Endothelial cell of umbilical vein (primary cell): ENCODE data around the gene ULK2. TPM values are rescaled to one million over a fixed set of nuclear protein-coding genes. Genes with fewer than 3 reads are reported as not detected.

ENCODE experiments used
- BruUV-seq: library from RNA; stranded (reverse); fragments of 400-500 nt; replicated peaks from 2 replicates; lab custom pipeline; 2021; lab: Mats Ljungman, UMichigan
- CTCF ChIA-PET: fragments of 300-600, 350-600 bp; sonication (Branson Sonifier 250); formaldehyde crosslinking; loops from one replicate; lab custom pipeline; 2021; ENCODE audit warnings: antibody characterized with exemption, inconsistent platforms; lab: Charles Lee
- POLR2A ChIA-PET: fragments of 300-600, 350-600 bp; sonication (Branson Sonifier 250); formaldehyde crosslinking; loops from one replicate; lab custom pipeline; 2021; ENCODE audit warnings: antibody characterized with exemption, inconsistent platforms; lab: Charles Lee
- DNase-seq: peaks from one replicate; pipeline ENCODE4 v3.0.0-alpha.2; 2011; ENCODE audit warnings: low read depth, low spot score
- FAIRE-seq: peaks from 2 replicates; lab custom pipeline; 2011; peaks lifted over from hg19 to GRCh38; lab: Jason Lieb, UNC
- H2AFZ ChIP-seq: 2 replicates; pipeline ENCODE4 v1.6.0; 2012; ENCODE audit warnings: low read depth, low read length, control low read depth, inconsistent platforms
- H3K27ac ChIP-seq: 2 replicates; pipeline ENCODE4 v1.5.1; 2011; ENCODE audit warnings: low read depth, mild to moderate bottlenecking, control low read depth, low read length, moderate library complexity; ENCODE audit not compliant: insufficient read depth
- H3K27me3 ChIP-seq, 2 experiments: 2 replicates each; pipeline versions ENCODE4 v1.6.0 to v1.6.1; 2011; ENCODE audit warnings: low read length in 2 of 2, mixed read lengths in 1 of 2; ENCODE audit not compliant: control insufficient read depth in 2 of 2, insufficient read depth in 2 of 2
- H3K36me3 ChIP-seq, 2 experiments: 2 replicates in 1 of 2; 3 replicates in 1 of 2; pipeline ENCODE4 v1.5.1; 2011; ENCODE audit warnings: low read length in 2 of 2, mild to moderate bottlenecking in 1 of 2, moderate library complexity in 1 of 2; ENCODE audit not compliant: control insufficient read depth in 2 of 2, insufficient read depth in 2 of 2; ENCODE audit errors: extremely low read depth in 1 of 2
- H3K4me1 ChIP-seq: 3 replicates; pipeline ENCODE4 v1.5.1; 2011; ENCODE audit warnings: mild to moderate bottlenecking, low read length; ENCODE audit not compliant: control insufficient read depth, insufficient read depth; ENCODE audit errors: extremely low read depth
- H3K4me2 ChIP-seq: 2 replicates; pipeline ENCODE4 v1.6.1; 2011; ENCODE audit warnings: low read length, control low read depth, mixed read lengths; ENCODE audit not compliant: insufficient read depth
- H3K4me3 ChIP-seq, 3 experiments: fragments of 200-600 bp in 1 of 3; sonication (generic), shearing (Covaris generic) in 1 of 3; replicated peaks in 1 of 3; 2 replicates each; pipeline ENCODE4 v1.5.1; 2011 to 2016; ENCODE audit warnings: control low read depth in 3 of 3, low read length in 3 of 3, mild to moderate bottlenecking in 2 of 3, inconsistent platforms in 1 of 3, low read depth in 1 of 3, moderate library complexity in 1 of 3; ENCODE audit not compliant: insufficient read depth in 1 of 3
- H3K79me2 ChIP-seq: 2 replicates; pipeline ENCODE4 v1.6.0; 2012; ENCODE audit warnings: low read length, inconsistent platforms; ENCODE audit not compliant: control insufficient read depth, insufficient read depth
- H3K9ac ChIP-seq: replicated peaks from 2 replicates; pipeline ENCODE3; 2011; ENCODE audit warnings: low read length, control low read depth; ENCODE audit not compliant: insufficient read depth; ENCODE audit errors: extremely low read depth
- H3K9me1 ChIP-seq: replicated peaks from 3 replicates; pipeline ENCODE4 v1.6.0; 2011; ENCODE audit warnings: mild to moderate bottlenecking, low read length; ENCODE audit not compliant: control insufficient read depth, insufficient read depth; ENCODE audit errors: extremely low read depth
- H3K9me3 ChIP-seq: replicated peaks from 2 replicates; pipeline ENCODE4 v1.5.1; 2012; ENCODE audit warnings: low read length, inconsistent platforms; ENCODE audit not compliant: control insufficient read depth, insufficient read depth
- H4K20me1 ChIP-seq: replicated peaks from 2 replicates; pipeline ENCODE3; 2011; ENCODE audit warnings: mild to moderate bottlenecking, low read length; ENCODE audit not compliant: control insufficient read depth, insufficient read depth; ENCODE audit errors: extremely low read depth
- CTCF ChIP-seq, 2 donors: IDR thresholded peaks; 1 replicate in 1 of 2; 2 replicates in 1 of 2; pipeline ENCODE4 v1.5.1; 2011; ENCODE audit warnings: low read length in 2 of 2, mild to moderate bottlenecking in 2 of 2, moderate library complexity in 2 of 2, control low read depth in 1 of 2, inconsistent platforms in 1 of 2, low read depth in 1 of 2; ENCODE audit not compliant: insufficient read depth in 1 of 2; ENCODE audit errors: extremely low read depth in 1 of 2
- EZH2 ChIP-seq: IDR thresholded peaks from 2 replicates; pipeline ENCODE4 v1.6.1; 2012; ENCODE audit warnings: borderline replicate concordance, low read depth, mild to moderate bottlenecking, moderate library complexity, low read length, inconsistent platforms; ENCODE audit not compliant: severe bottlenecking
- JUN ChIP-seq: IDR thresholded peaks from 2 replicates; pipeline ENCODE4 v1.6.1; 2011; ENCODE audit warnings: borderline replicate concordance, low read depth; ENCODE audit not compliant: insufficient read length, insufficient read depth
- MAX ChIP-seq: IDR thresholded peaks from 2 replicates; pipeline ENCODE4 v1.6.1; 2011; ENCODE audit not compliant: insufficient read depth, insufficient read length
- MYC ChIP-seq: IDR thresholded peaks from one replicate; pipeline ENCODE4 v1.6.1; 2011; ENCODE audit warnings: mild to moderate bottlenecking, low read depth, low read length
- POLR2A ChIP-seq: IDR thresholded peaks from 2 replicates; pipeline ENCODE4 v1.6.1; 2012; ENCODE audit warnings: low read depth, mild to moderate bottlenecking, control low read depth, low read length
- POLR2AphosphoS5 ChIP-seq: IDR thresholded peaks from 2 replicates; pipeline ENCODE4 v1.6.1; 2012; ENCODE audit warnings: low read depth, mild to moderate bottlenecking, control low read depth, low read length, moderate library complexity; ENCODE audit not compliant: insufficient read depth
- dilution Hi-C: fragments of 300-500 bp; cut with MboI; formaldehyde crosslinking; loops from one replicate; pipeline ENCODE4 v1.15.0; 2019; ENCODE audit warnings: low sequenced_read_pairs; ENCODE audit not compliant: extremely low pct_ligation_motif_present
- intact Hi-C: fragments of 100-400 bp; cut with micrococcal nuclease; formaldehyde crosslinking; loops from one replicate; pipeline ENCODE4 v1.10.0; 2022
- polyA plus RNA-seq, 4 experiments: library from polyadenylated mRNA; depleted of rRNA in 3 of 4; stranded (reverse) in 3 of 4; unstranded in 1 of 4; fragments of >200 nt; gene quantifications; 2 replicates each; pipeline versions ENCODE4 v1.2.1 to v1.2.3, GENCODE V29; 2011 to 2012; ENCODE audit warnings: missing spikeins in 1 of 4
- total RNA-seq: library from RNA; stranded (reverse); gene quantifications from 2 replicates; pipeline ENCODE4 v1.2.3, GENCODE V29; 2021

Gene ULK2
- total and polyA plus RNA-seq, 2 donors (not counting 3 experiments of a cell fraction or from before 2014, with no cell fraction given) = 19.3 to 26.7 TPM

DNA sequence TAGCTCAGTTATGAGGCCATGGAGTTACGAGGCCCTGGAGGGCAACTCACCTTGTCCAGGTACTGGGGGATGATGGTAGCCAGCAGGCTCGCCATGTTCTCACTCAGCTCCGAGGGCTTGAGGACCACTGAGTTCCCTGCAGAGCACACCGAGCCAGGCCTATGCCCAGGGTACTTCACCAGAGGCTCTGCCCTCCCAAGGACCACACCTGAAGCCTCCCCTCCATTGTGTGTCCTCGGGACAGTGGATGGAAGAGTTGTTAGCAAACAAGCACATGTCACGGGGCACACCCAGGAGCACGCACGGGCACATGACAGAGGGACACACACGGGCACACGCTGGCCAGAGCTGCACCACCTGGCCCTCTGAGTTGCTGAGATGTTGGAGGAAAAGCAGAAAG, 125.2 kb downstream of the ULK2 start:
- Histone ChIP-seq H3K27me3 (no peaks in the 10 kb centered on the region), H3K9me3 (no peaks in the 10 kb centered on the region), H3K9me1 (no peaks in the 10 kb centered on the region), H3K79me2 (no peaks in the 10 kb centered on the region), H3K27ac (no peak overlapping the region), H3K4me3 (no peak overlapping the region), H3K4me2 (no peak overlapping the region), H3K4me1 (peaks cover 5% of the 10 kb centered on the region), H3K9ac (no peak overlapping the region), H4K20me1 (no peaks in the 10 kb centered on the region), H2AFZ (no peak overlapping the region), H3K36me3 (no peaks in the 10 kb centered on the region)
- intact Hi-C loops (no loop called here), dilution Hi-C loops (no loop called here)
- no peak for DNase-seq
- CTCF ChIA-PET = interaction anchor here (4.5 kb wide), 1 partner anchor 21 kb away, joined by 100 read pairs; no protein-coding TSS in a partner anchor
- no peak for FAIRE-seq
- TF ChIP-seq MYC = no peak
- no peak for TF ChIP-seq EZH2
- no peak for TF ChIP-seq MAX
- no TSS peak for BruUV-seq
- POLR2A ChIA-PET = no interaction called here

GRCh38 chr17:19741832-19742457, 125.8 kb downstream of the ULK2 start:
- FAIRE-seq = no peak
- no TSS peak for BruUV-seq
- Histone ChIP-seq H3K79me2 (no peaks in the 10 kb centered on the region), H3K9me1 (no peaks in the 10 kb centered on the region), H3K4me3 (no peak overlapping the region), H3K4me2 (no peak overlapping the region), H3K9me3 (no peaks in the 10 kb centered on the region), H3K9ac (no peak overlapping the region), H3K27ac (no peak overlapping the region), H4K20me1 (no peaks in the 10 kb centered on the region), H3K4me1 (peaks cover 5% of the 10 kb centered on the region), H3K36me3 (no peaks in the 10 kb centered on the region), H2AFZ (no peak overlapping the region), H3K27me3 (no peaks in the 10 kb centered on the region)
- dilution Hi-C loops (no loop called here), intact Hi-C loops (no loop called here)
- TF ChIP-seq CTCF (IDR thresholded peaks at IDR 0.05; ENCODE audit: extremely low read depth in 1 of 2, insufficient read depth in 1 of 2, low read depth in 1 of 2, low read length in 2 of 2) = no peak
- no peak for TF ChIP-seq EZH2
- TF ChIP-seq POLR2A = no peak
- no peak for TF ChIP-seq JUN
- TF ChIP-seq POLR2AphosphoS5 = no peak
- no peak for TF ChIP-seq MYC
- no peak for DNase-seq
- ChIA-PET CTCF (interaction anchor here (4.5 kb wide), 1 partner anchor 22 kb away, joined by 100 read pairs; no protein-coding TSS in a partner anchor), POLR2A (no interaction called here)
